GM18498 (cell line): ENCODE measurements around the gene NRCAM.
A peak's percentile ranks its signal among the peaks of the same experiment; 100 is the strongest.
"Not testable (repeated sequence)": the region's sequence is repeated elsewhere in the genome, so short reads cannot be mapped to it uniquely, and the experiment has no call there.

Source experiments
- ATAC-seq: cut with Tn5 transposase; IDR thresholded peaks from one replicate; pipeline ENCODE4 v1.9.1; 2021; ENCODE audit warnings: mild to moderate bottlenecking, moderate library complexity; ENCODE audit not compliant: unreplicated experiment

Gene NRCAM

DNA sequence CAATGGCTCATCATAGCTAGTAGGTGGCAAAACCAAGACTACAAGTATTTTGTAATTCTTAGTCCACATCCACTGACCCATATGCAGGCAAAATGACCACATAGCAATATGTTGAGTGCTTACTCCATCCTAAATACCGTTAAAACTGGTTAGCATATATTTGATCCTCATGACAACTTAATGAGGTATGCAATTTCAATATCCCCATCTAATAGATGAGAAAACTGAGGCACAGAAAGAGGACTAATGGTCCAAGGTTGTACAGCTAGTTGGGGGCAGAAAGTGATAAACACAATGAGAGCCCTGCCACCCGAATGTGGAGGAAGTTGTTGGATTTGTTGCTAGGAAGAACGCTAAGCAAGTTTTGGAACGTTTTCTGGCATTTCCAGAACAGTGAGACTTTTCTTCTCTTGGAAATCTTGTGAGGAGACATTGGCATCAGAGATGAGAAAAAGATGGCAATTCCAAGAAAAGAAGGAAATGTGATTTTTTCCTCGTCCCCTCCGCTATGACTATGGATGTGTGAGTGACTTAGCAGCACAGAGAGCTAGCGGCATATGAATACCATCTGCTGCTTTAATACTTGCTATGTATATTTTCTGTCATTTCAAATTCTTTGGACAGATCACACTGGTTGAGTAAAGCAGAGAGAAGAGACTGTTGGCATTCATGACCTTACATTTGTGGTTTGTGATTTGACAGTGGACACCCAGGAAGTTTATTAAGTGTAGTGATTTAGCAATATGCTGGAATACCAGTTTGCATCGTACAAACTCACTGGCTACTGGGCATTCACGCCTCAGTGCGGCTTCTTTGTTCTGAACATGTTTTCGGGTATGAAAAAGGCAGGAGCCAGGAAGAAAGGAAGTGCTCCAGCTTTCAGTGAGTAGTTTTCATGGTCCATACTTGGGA, 51.5 kb downstream of the NRCAM start:
- ATAC-seq, result no peak

DNA sequence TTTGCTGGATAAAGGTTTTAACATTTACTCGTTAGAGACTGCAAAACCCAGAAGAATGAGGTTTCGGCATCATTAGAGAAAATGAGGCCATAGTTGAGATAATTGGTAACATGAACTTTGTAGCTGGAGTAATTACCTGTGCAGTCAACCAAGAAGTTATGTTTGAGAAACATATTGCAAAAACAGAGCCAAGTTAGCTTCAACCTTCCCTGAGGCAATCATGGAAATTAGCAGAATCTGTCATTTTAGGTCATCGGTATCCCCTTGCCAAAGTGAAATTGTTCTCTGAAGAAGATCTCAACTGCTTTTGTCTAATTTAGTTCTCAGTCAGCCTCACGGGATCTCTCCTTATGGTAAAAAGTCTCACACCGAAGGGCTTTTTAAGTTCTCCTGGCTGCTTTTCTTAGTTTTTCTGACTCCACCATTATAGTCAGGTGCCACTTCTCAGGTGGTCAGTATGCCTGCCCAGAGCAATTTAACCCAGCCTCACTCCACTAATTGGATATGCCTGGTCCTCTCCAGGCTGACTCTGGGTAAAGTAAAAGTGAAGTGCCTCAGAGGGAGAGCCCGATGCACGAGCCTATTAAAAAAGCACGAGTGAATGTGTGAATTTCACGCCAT, 52.5 kb downstream of the NRCAM start:
- no peak for ATAC-seq

DNA sequence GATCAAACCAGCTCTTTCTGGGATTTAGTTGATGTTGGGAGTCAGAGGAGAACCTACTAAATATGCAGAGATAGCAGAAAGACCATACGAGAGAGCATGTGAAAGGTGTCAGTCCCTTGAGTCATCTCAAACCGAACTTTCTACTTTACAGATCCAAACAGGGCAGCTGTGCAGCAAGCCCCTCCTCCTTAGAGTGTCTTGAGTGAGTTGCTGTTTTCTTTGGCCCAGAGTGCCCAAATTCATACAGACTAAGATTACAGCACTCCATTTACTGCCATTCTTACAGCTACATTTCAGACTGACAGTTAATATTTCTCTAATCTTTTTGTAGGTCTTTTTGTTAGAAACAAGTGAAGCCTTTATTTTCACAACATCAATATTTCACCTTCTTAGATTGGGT, 53.4 kb downstream of the NRCAM start:
- peak; percentile 78 for ATAC-seq

DNA sequence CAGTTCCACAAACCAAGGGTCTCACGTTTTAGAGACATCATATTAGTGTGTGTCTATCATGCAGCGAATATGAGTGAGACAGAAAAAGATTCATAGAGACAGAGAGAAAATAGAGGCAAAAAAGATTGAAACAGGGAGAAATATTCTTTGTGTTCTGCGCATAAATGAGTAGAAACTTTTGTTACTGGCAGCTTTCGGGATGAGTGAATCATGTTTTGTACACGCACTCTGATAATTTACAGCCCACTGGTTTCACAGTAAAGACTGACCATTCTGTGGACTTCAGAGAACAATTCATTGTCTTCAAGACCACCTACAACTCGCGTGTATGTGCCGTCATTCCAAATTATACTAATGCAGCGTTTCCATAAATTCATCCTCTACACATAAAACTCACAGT, 60.2 kb downstream of the NRCAM start:
- no peak for ATAC-seq

DNA sequence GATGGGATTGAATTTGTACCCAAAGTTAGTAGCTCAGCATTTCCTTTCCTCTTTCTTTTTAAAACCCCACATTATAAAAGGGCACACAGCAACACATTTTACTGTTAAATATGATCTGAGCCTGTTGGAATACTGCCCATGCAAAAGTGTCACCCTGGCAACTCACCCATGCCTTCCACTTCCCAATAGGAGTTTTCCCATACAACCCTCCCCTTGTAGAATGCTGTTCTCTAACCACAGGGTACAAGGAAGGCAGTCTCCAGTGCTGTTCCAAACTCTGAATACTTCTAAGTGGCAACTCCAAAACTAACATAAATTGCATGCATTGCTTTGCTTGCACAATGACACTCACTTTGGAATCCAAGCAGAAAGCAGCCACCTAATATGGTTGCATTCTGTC, 60.8 kb downstream of the NRCAM start:
- ATAC-seq, result no peak

DNA sequence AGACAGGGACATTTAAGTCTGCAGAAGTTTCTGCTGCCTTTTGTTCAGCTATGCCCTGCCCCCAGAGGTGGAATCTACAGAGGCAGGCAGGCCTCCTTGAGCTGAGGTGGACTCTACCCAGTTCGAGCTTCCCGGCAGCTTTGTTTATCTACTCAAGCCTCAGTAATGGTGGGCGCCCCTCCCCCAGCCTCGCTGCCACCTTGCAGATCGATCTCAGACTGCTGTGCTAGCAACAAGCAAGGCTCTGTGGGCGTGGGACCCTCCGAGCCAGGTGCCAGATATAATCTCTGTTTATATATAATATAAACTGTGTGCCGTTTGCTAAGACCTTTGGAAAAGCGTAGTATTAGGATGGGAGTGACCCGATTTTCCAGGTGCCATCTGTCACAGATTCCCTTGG, 63.1 kb downstream of the NRCAM start:
- ATAC-seq, result not testable (repeated sequence)

DNA sequence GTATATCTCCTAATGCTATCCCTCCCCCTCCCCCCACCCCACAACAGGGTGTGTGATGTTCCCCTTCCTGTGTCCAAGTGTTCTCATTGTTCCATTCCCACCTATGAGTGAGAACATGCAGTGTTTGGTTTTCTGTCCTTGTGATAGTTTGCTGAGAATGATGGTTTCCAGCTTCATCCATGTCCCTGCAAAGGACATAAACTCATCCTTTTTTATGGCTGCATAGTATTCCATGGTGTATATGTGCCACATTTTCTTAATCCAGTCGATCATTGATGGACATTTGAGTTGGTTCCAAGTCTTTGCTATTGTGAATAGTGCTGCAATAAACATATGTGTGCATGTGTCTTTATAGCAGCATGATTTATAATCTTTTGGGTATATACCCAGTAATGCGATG, 68.5 kb downstream of the NRCAM start:
- ATAC-seq, result not testable (repeated sequence)

DNA sequence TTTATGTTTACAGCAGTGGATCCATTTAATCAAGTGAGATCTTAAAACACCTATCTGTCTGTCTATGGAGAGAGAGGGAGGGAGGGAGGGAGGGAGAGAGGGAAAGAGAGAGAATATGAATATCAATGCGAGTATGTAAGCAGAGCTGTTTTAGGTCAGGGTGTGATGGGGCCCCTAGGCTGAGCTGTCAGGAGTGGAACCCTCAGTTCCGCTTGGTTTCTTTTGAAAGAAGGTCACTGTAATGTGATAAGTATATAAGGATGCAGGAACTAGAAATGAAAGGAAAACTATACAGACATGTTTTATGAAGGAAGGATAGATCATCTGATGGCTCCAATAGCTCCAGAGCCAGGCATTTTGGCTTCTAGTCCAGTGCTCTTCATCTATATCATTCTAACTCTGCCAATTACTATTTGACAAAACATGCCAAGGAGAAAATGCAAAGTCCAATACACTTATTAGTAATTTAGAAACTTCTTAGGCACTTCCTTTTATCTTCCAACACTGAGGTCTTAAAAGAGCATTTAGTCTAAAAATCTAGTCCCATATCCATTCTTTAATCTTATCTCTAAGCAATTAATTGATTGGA, 70.3 kb downstream of the NRCAM start:
- peak; percentile 82 for ATAC-seq

DNA sequence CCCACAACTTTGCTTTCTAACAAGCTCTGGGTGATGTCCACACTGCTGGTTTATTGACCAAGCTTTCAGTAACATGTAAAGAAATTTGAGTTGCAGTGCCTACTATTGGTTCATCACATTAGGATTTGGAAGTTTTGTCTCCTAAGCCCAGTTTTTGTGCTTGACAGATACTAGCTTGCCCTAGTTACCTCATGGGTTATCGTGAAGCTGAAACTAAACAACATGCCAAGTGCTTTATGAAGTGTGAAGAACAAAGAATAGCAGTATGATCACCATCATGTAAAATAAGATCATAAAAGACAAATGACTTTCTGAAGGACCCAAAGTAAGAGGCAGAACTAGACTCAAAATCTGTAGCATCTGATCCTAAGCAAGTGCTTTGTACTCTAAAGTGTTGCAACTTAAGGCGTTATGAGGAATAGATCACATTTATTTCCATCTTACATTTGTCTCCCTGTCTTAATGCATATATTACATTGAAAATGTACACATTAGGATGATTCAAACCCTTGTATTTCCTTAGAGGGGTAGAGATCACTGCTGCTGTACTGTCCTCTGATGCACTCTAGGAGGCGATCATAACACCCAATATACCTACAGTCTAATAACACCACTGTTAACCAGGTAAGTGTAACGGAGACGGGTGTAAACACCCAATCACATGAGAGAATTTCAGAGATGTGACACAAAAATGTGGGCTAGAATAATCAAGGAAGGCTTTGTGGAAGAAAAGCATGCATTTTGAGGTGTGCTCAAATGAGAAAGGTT, 71.3 kb downstream of the NRCAM start:
- peak; percentile 74 for ATAC-seq

DNA sequence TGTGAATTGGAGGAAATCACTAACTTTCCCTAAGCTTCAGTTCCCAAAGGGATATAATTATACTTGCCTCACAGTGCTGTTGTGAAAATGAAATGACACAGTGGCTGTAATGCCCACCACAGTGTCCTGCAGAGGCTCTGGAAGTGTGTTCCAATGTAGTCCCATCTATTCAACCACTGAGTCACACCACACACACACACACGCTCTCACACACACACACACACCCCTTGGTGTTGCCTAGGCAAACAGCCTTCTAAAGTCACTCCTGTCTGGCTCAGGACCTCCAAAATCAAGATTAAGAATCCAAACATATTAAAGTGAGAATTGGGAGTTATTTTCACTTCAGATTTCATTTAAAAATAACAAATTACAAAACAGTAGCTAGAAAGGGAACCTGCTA, 73.3 kb downstream of the NRCAM start:
- no peak for ATAC-seq

DNA sequence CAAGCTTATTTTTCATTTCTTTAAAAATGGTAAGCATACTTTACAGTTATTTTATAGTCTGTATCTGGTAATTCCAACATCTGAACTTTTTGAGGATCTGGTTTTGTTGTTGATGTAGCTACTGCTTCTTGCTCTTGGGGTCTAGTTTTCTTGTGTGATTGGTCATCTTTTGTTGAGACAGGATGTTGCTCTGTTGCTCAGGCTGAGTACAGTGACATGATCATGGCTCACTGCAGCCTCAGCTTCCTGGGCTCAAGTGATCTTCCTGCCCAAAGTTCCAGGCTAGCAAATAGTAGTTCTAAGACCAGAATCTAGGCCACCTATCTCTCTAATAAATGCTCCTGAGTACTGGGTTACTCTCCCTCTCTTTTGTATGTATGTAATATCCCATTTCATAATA, 75.7 kb downstream of the NRCAM start:
- no peak for ATAC-seq

DNA sequence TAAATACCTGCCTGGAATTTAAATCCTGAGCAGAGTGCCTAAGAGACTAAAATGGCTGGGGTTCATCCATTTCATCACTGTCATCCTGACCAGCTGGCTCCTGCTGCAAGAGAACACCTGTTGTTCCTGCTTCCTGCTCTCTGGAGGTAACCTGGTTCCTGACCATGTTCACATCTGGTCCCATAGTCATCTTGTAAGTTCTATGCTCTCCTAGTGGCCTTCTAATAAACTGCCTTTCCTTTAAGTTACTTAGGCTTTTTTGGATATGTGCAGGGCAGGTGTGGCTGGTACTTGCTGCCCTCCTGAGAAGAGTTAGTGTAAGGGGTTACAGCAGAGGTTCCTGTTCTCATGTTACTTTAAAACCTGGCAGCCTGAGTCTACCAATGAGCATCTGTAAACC, 80.0 kb downstream of the NRCAM start:
- no peak for ATAC-seq

DNA sequence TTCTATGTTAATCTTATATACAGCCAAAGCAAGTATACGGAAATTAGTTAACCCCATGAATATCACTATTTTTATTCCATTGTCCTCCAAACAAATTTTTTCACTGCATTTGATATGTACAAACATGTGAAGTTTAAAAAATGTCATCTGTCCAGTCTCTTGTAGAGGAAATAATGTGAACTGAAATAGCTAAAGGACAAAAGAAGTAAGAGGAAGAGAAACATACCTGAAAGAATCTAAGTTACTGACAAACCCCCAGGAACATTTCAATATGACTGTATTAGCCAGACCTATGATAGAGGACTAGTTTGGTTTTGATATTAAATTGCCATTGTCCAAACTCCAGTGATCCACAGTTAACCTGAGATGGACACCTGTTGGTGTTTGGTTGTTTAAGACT, 80.6 kb downstream of the NRCAM start:
- peak; percentile 62 for ATAC-seq

DNA sequence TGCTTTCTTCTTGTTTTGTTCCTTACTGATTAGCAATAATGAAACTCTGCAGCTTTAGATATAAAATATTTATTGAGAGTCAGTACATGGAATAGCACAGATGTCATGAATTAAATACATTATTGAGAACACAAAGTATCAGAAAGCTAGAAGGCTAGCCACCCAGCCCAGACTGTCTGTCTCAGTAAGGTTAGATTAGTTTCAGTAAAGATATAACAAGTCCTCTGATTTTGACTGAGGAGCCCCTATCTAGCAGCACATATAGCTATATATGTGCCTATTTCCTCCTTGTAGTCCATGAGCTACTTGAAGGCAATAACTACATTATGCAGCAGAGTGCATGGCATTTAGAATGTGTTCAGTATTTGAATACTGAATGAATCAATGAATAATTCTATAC, 81.3 kb downstream of the NRCAM start:
- ATAC-seq, result peak; percentile 65

DNA sequence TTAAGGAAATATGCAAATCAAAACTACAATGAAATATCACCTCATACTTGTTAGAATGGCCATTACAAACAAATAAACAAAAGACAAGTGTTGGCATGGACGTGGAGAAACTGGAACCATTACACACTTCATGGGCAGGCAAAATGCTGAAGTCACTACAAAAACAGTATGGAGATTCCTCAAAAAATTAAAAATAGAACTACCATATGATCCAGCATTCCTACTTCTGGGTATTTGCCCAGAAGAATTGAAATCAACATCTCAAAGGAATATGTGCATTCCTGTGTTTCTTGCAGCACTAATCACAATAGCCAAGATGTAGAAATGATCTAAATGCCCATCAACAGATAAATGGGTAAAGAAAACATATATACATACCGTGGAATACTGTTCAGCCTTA, 83.6 kb downstream of the NRCAM start:
- ATAC-seq, result no peak

DNA sequence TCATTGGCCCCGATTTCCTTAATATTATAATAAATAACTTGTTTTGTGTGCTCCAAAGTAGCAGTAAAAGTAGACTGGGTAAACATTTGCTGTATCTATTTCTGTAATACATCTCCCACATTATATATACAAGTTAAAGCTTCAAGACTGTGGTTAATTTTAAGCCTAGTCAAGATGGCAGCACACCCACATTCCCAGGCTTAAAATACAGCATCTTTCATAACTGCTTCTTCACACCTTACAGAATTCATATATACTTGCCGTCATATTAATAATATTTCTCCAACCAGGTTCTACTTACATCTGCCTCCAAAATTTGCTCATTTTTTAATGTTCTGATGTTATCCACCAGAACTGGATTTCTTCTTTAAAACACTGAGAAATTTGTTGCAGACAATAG, 85.6 kb downstream of the NRCAM start:
- ATAC-seq, result no peak

DNA sequence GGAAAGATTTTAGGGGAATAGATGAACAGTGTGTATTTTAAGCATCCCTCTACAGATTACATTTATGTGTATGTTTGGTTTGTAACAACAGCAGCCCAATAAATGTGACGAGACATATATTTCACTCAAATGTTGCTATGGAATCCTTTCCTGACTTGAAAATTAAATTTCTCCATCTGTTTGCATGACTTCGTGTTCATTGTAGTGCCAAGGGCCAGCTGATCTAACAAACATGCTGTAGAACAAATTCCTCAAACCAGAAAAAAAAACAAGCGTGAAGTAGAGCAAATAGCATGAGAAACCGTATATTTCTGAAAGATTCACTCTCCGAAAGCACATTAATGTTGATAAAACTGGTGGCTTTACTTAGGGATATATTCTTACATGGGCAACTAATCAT, 87.8 kb downstream of the NRCAM start:
- no peak for ATAC-seq

DNA sequence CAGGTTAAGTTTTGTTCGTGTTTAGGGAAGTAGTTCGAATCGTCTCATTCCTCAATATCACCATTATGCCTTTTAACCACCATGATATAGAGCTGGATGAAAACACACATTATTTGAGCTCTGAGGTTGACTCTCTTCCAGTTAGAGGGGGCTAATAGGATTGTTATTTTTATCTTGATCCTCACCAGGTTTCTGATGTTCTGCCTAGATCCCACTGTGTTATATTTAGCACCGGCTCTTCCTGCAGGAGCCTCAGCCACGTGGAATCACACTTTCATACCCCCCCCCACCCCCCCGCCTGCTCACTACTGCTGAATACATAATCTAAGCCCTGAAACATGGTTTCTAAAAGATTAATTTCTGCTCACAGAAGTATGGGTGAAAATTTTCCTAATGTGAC, 88.3 kb downstream of the NRCAM start:
- ATAC-seq, result no peak

DNA sequence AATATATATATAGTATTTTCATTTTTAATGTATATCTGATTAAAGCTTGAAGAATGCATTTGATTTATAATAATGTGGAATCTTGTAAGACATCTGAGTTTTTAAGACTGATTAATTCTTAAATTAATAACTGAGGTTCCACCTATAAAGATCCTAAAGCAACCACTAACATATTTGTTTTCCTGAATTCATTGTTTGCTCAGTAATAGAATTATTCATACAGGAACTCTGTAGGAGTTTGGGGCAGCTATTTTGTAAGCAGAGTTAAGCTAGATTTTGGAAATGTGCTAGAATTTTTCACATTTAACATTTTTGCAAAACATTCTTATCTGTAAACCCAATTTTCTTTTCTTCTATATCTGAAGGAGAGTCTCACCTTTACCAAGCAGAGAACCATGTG, 88.9 kb downstream of the NRCAM start:
- no peak for ATAC-seq

DNA sequence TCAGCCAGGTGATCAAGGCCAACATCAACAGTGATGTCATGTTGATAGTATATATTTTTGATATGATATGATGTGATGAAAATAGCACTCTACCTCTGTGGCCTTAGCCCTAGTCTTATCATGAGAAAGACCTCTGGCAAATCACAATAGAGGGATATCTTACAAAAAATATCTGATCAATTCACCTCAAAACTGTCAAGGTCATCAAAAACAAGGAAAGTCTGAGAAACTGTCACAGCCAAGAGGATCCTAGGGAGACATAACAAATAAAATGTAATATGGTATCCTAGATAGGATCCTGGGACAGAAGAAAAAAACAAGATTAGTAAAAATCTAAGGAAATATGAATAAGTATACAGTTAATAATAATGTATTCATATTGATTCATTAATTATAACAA, 92.6 kb downstream of the NRCAM start:
- ATAC-seq, result no peak

DNA sequence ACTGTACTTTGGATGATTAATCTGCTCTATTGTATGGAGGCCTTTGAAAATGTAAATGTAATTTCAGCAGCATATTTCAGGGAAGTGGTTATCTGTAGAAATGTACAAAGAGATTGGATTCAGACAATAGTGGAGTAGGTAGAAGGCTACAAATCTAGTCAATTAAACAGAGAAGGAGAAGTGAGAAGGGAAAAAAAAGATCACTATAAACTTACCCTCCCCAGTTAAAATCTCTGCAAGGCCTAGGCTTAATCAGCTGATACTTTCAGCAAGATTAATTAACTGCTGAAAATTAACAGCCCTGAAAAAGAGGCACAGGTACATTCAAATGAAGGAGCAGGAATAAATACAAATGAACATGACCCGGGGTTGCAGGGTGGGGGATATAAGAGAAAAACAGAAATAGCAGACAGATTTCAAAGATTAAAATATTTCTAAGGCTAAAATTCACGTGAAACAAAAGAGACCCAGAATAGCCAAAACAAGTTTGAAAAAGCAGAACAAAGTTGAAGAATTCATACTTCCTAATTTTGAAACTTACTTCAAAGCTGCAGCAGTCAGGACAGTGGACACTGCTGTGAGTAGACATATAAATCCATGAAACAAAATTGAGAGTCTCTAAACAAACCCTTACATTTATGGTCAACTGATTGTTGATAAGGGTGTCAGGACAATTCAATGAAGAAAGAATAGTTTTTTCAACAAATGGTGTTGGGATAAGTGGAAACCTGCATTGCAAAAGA, 96.0 kb downstream of the NRCAM start:
- ATAC-seq, result no peak
